HG02943 (cell line): ENCODE data around the gene NGRN.
"Not testable (repeated sequence)": the region's sequence is repeated elsewhere in the genome, so short reads cannot be mapped to it uniquely, and the experiment has no call there.

Experiments
- ATAC-seq: cut with Tn5 transposase; IDR thresholded peaks from one replicate; pipeline ENCODE4 v1.9.1; 2021; ENCODE audit warnings: mild to moderate bottlenecking, low read depth, moderate library complexity; ENCODE audit not compliant: unreplicated experiment

Gene NGRN

GRCh38 chr15:90271459-90272166 lies 6.1 kb downstream of the NGRN start:
- no peak for ATAC-seq

GRCh38 chr15:90278467-90278866 lies 13.0 kb downstream of the NGRN start:
- not testable (repeated sequence) for ATAC-seq

DNA sequence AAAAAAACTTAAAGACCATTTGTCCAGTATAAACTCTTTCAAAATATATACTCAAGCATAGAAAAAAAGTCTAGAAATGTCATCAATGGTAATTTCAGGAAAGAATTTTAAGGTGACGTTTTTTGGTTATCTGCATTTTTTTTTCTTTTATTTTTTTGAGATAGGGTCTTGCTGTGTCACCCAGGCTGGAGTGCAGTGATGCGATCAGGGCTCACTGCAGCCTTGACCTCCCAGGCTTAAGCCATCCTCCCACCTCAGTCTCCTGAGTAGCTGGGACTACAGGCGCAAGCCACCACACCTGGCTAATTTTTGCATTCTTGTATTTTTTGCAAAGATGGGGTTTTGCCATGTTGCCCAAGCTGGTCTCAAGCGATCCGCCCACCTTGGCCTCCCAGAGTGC lies 15.3 kb downstream of the NGRN start:
- not testable (repeated sequence) for ATAC-seq

DNA sequence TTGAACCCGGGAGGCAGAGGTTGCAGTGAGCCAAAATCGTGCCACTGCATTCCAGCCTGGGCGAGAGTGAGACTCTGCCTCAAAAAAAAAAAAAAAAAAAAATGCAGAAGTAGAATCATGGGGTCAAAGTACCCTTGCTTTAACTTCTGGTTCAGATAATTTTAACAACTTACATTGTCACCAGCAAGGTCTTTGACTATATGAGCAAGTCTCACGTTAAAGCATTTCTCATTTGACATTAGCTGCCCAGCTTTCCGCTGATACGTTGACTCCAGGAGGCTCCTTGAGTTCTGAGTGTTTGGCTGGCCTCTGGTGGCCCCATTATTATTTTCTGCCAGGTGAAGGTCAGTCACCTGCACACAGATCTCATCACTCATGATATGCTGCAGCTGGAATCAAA lies 16.2 kb downstream of the NGRN start:
- ATAC-seq = not testable (repeated sequence)

DNA sequence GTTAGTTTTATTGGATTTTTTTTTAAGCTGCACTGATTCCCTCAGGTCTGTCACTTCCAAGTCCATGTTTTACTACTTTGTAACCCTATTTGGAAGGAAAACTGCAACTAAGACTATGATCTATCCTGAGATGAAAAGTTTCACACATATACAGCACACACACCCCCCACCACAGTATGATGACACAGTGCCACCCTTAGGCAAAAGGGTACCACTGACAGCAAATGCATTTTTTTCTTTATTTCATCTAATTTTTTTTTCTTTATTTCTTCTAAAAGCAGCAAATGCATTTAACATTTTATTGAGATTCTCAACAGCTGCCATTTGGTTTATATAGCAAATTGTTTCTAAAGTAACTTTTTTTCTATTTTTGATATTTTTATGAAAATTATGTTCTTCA lies 21.2 kb downstream of the NGRN start:
- no peak for ATAC-seq

- ATAC-seq = no peak
Observed at GRCh38 chr15:90287101-90287500, 21.6 kb downstream of the NGRN start.

GRCh38 chr15:90287946-90288345 lies 22.5 kb downstream of the NGRN start:
- ATAC-seq = no peak

DNA sequence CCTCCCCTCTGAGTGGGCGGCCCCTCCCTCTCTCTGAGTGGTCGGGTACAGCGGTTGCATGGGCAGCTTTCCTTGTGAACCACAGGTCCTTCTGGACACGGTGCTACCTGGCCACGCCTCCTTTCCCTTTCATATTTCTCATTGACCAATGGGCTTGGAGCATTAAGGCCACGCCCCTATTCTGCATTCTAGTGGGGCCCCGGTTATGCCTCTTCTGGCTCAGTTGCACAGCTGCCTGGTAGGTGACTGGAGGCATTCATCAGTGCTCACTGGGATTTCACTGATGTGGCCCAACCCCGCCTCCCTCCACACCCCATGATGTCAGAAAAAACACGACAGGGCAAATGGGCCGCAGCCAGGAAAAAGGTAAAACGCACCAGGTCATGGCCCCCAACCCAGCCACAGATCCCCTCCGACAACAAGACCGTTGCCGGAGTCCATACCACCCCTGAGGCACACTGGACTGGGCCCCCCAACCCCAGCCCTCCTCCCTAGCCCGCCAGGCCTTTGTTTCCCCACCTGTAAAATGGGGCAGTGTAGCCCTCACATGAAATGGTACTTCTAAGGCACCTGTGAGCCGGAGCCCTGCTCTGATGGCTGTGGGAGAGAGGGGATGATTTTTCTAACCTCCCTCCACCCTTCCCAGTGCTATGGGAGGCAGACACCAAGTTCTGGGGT lies 26.3 kb downstream of the NGRN start:
- ATAC-seq = no peak

DNA sequence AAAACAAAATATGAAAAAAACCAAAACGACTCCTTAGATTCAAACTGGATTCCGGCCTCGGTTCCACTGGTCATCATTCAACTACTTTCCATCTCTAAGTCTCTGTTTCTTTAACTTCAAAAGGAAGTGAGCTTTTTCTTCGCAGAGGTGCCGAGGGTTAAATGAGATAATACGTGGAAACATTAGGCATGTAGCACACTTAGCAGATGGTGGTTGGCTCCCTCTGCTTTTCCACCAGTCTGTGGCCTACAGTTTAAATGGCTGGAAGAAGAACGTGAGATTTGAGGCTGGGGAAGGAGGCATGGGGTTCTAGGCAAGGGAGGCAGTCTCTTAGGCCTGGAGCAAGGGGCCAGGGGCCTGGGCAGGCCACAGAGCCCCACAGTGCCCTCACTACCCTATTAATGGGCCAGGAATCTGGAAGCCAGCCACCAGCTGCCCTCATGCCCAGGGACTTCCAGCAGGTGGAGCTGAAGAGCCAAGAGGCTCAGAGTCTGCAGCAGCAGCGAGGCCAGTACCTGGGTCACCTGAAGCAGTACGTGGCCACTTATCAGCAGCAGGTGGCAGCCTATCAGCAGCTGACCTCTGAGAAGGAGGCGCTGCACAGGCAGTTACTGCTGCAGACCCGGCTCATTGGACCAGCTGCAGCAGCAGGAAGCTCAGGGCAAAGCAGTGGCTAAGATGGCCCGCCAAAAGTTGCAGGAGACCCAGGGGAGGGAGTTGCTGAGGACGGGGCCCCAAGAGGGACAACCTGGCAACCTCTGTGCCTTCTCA lies 27.8 kb downstream of the NGRN start:
- not testable (repeated sequence) for ATAC-seq

GRCh38 chr15:90294159-90294558 lies 28.7 kb downstream of the NGRN start:
- no peak for ATAC-seq

GRCh38 chr15:90294601-90295269 lies 29.3 kb downstream of the NGRN start:
- ATAC-seq = no peak

DNA sequence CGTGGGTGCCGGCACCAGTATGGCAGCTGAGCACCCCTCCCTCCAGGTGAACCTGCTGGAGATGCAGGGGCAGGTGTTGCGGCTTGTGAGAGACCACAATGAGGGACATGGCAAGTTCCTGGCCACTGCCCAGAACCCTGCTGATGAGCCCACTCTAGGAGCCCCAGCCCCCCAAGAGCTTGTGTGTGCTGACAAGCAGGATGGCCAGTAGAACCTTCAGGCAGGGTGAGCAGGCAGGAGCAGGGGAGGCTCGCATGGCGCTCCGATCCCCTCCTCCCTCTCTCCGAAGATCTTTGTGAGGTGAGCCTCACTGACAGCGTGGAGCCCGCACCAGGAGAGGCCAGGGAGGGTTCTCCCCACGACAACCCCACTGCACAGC lies 29.8 kb downstream of the NGRN start:
- no peak for ATAC-seq

DNA sequence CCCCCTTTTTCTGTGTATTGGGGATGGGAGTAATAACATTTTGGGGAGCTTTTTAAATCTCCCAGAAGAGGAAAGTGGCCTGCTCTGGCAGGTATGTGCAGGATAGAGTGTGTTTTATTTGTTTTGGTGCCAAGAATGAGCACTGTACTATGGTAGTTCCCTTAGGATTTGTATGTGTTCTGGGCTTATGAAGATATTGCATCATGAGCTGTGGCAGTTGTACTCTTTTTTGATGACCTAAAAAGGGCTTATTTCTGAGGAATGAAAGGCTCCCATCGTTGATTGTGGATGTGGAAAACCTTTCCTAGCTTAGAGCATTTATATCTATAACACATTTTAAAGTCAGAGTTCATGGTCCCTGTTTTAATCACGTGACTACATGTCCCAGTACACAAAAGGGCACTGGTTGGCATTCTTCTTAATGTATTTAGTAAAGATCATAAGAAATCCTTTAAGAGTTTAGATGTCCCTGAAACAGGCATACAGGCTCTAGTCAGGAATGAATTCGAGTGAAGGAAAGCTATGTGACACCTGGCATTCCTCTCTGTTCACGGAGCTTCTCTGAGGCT lies 30.9 kb downstream of the NGRN start:
- ATAC-seq = not testable (repeated sequence)

GRCh38 chr15:90297021-90297420 lies 31.5 kb downstream of the NGRN start:
- no peak for ATAC-seq

DNA sequence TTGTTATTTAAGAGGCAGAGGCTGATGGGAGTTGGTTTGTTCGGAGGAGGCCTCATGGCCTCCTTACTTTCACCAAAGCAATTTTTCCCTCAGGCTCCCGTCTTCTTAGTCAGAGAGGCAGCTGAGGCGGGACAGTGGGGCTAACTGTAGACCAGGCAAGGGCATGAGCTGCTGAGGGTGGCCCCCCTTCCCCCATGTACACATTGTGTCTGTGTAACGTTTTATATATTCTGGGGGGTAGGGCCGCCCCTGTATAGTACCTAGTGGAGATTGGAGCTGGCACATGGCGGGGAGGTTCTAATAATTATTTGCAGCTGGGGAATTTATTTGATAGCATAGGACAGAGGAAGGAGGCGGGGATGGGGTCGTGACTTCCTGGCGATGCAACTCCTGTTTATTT lies 35.1 kb downstream of the NGRN start:
- ATAC-seq = no peak

GRCh38 chr15:90300988-90301706 lies 35.7 kb downstream of the NGRN start:
- no peak for ATAC-seq

DNA sequence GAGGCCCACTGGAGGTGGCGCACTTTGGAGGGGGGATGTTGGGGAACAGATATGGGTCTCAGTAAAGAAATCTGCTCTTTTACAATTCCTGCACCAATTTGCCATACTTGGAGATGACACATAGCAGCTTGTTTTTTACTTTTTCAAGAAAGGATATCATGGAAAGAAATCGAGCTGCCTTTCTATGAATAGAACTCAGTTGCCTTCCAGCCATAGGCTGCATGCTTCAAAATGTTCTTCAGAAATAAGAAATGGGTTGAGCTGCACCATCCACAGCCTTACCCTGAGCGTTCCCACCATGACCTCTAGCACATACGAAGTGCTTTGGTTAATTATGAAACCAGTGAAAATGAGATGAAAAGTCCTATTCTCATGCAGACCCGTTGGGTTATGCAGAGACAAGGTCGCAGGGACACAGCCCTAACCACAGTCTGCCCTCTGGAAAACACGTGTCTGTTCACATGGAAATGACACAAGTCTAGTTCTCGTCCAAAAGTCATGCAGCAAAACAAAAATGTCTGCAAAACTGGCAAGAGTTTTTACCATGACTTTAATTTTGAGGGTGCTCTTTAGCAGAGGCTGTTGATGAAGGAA lies 36.3 kb downstream of the NGRN start:
- ATAC-seq = no peak

GRCh38 chr15:90305355-90305754 lies 39.9 kb downstream of the NGRN start:
- not testable (repeated sequence) for ATAC-seq

DNA sequence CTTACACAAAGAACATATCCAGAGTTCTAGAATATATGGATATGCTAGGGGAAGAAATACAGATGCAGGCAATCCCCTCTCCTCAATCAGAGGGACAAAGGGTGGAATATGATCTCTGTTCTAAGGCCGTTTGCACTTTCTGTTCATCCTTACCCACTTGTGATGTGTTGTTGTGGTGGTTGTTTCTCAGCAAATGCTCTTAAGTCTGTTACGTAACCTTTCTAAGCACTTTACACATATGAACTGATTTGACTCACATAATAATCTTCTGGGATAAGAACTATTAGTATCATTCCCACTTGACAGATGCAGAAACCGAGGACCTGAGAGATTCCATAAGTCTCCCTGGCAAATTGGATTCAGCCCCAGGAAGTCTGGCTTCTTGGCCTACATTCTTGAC lies 40.5 kb downstream of the NGRN start:
- ATAC-seq = no peak

GRCh38 chr15:90306560-90306959 lies 41.1 kb downstream of the NGRN start:
- ATAC-seq = no peak
